GM12874 (cell line): ENCODE measurements around the gene MBP.

Source experiments
- TF ChIP-seq, protein P1 (sequence below): IDR thresholded peaks from 2 replicates; pipeline ENCODE4 v1.5.1; 2011; ENCODE audit warnings: low read depth, mild to moderate bottlenecking, control low read depth, low read length, moderate library complexity; ENCODE audit not compliant: insufficient read depth

The MBP gene

DNA sequence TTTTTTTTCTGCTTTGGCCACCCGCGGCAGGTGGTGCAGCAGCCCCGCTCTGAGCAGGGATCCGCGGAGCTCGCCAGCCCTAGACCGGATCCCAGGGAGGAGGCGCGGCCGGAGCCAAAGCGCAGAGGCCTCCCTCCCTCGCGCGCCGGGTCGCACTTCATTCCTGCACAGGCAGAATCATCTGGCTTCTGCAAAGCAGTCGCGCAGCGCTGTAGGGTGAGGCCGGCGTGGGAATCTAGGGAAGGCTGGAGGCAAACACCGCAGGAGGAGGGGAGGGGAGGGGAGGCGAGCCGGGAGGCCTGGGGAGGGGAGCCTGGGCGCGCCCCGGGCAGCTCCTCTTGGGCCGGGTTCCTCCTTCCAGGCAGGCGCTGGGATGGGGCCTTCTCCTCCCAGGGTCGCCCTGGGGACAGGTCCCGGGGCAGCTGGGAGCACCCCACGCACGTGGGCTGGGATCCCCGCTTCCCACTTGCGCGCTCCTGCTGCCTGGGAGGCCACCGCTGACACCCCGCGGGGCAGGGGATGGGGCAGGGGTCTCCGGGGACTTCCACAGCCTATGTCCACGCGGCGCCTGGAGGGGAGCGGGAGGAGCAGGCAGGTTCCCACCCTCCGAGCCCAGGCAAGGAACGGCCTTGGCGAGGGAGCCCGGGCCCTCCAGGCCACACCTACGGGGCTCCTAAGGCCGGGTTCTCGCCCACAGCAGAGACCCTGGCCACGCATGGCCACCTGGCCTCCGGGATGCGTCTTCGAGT is 45.0 kb downstream of the MBP start:
- TF ChIP-seq, protein P1, sequence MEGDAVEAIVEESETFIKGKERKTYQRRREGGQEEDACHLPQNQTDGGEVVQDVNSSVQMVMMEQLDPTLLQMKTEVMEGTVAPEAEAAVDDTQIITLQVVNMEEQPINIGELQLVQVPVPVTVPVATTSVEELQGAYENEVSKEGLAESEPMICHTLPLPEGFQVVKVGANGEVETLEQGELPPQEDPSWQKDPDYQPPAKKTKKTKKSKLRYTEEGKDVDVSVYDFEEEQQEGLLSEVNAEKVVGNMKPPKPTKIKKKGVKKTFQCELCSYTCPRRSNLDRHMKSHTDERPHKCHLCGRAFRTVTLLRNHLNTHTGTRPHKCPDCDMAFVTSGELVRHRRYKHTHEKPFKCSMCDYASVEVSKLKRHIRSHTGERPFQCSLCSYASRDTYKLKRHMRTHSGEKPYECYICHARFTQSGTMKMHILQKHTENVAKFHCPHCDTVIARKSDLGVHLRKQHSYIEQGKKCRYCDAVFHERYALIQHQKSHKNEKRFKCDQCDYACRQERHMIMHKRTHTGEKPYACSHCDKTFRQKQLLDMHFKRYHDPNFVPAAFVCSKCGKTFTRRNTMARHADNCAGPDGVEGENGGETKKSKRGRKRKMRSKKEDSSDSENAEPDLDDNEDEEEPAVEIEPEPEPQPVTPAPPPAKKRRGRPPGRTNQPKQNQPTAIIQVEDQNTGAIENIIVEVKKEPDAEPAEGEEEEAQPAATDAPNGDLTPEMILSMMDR, result no peak

- TF ChIP-seq, protein P1, result no peak
Observed at GRCh38 chr18:77086656-77087392, 45.8 kb downstream of the MBP start.

GRCh38 chr18:77086034-77086433 is 46.5 kb downstream of the MBP start:
- TF ChIP-seq, protein P1, result no peak

DNA sequence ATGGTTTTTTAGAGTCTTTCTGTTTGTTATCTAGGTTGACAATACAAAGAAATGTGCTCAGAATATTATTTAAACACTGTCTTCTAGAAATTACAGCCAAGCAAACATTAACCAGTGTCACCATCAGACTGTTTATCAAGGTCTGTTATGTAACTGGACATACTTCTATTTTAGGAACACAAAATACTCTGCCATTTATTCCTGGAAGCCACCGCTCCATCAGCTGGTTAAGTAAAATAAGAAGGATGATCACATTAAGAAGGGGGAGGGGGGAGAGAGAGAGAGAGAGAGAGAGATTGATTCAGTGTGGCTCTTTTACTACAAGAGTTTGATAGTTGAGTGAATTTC is 47.9 kb downstream of the MBP start:
- TF ChIP-seq, protein P1, result no peak

- TF ChIP-seq, protein P1, result no peak
Observed at GRCh38 chr18:77082316-77082955, 50.1 kb downstream of the MBP start.

DNA sequence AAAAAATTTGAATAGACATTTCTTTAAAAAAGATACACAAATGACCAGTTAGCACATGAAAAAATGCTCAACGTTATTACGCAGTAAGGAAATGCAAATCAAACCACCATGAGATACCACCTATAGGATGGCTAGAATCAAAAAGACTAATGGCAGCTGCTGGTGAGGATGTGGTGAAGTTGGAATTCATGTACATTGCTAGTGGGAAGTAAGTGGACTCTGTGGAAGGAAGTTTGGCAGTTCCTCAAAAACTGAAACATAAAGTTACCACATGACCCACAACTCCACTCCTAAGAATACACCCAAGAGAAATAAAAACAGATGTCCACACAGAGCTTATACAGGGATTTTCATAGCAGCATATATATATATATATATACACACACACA is 51.2 kb downstream of the MBP start:
- TF ChIP-seq, protein P1, result no peak

DNA sequence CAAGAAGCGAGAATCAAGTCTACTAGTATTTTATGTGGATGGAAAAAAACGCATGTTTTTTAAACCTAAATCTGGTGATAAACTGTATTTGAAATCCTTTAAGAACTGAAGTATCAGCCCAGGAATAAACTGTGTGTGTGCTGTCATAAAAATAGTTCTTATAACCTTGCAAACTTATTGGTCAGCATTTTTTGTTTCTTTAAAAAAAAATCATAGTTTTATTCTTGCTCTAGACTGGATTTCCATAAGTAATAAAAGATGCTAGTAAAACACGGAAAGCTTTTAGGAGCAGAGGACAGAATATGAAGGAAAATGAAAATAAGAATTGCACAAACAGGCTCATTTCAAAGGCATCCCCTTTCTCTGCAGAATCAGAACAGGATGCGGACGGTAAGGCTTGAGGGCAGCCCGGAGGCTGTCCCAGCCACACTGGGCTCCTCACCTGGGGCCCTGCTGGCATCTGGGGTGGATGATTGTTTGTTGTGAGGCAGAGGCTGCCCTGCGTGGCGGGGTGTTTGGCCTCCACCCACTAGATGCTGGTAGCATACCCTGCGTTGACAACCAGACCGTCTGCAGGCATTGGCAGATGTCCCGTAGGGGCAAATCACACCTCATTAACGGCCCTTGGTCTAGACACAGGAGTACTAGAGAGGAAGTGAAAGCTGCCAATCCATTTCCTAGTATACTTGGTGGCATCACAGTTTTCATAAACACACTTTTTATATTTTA is 52.5 kb downstream of the MBP start:
- TF ChIP-seq, protein P1, result no peak
